Osteocyte (in vitro differentiated cells): Measurements from ENCODE around the gene CHPF. TPM values are rescaled to one million over a fixed set of nuclear protein-coding genes. Genes with fewer than 3 reads are reported as not detected.

Source experiments
- DNase-seq: peaks from one replicate; pipeline ENCODE4 v3.0.0; 2021; ENCODE audit warnings: mixed read lengths; ENCODE audit not compliant: unreplicated experiment; ENCODE audit errors: extremely low spot score
- H3K27ac Mint-ChIP-seq: one replicate; pipeline ENCODE4 v1.8.0; 2021; ENCODE audit warnings: mild to moderate bottlenecking, mixed read lengths; ENCODE audit not compliant: unreplicated experiment
- H3K27me3 Mint-ChIP-seq: one replicate; pipeline ENCODE4 v1.8.0; 2021; ENCODE audit warnings: mixed read lengths; ENCODE audit not compliant: unreplicated experiment
- H3K36me3 Mint-ChIP-seq: one replicate; pipeline ENCODE4 v1.8.0; 2021; ENCODE audit warnings: mixed read lengths; ENCODE audit not compliant: unreplicated experiment
- H3K4me1 Mint-ChIP-seq: one replicate; pipeline ENCODE4 v1.8.0; 2021; ENCODE audit warnings: mixed read lengths; ENCODE audit not compliant: unreplicated experiment
- H3K4me3 Mint-ChIP-seq: one replicate; pipeline ENCODE4 v1.8.0; 2021; ENCODE audit warnings: mild to moderate bottlenecking, moderate library complexity, mixed read lengths; ENCODE audit not compliant: unreplicated experiment
- H3K9me3 Mint-ChIP-seq: one replicate; pipeline ENCODE4 v1.8.0; 2021; ENCODE audit warnings: mixed read lengths; ENCODE audit not compliant: unreplicated experiment
- total RNA-seq: library from RNA; stranded (reverse); gene quantifications from 2 replicates; pipeline ENCODE4 v1.2.1, GENCODE V29; 2021
- TF ChIP-seq, protein P1 (sequence below): fragments of 200-600 bp; sonication (generic); IDR thresholded peaks from 2 replicates; pipeline ENCODE4 v1.5.0; 2021; ENCODE audit warnings: antibody characterized with exemption, mild to moderate bottlenecking, moderate library complexity

Gene CHPF
- total RNA-seq, 1 donor from 2014 or later = 144 TPM

DNA sequence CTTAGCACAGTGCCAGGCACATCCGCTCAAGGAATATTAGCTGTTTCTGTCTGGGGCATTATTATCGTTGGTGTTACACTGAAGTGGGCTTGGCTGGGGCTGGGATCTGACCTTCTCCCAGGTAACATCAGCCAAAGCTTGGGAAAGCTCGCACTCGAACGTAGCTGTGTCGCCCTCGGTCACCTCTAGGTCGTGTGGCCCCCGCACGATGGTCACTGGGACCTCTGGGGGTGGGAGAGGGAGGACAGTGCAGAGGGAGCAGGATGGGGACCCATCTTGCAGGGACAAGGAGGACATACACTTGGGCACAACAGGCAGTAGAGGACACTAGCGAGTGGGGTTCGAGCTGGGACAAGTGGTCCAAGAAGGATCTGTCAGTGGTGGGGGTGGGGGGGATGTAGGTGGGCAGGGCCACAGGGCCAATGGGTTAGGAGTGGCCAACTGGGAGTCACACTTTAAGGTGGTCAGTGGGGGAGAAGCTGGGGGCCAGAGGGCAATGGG lies 9.9 kb upstream of the CHPF start:
- peaks cover 3% of the 10 kb centered on the region for H3K36me3 Mint-ChIP-seq
- H3K4me3 Mint-ChIP-seq = peak overlapping the region; percentile 60
- no peaks in the 10 kb centered on the region for H3K9me3 Mint-ChIP-seq

DNA sequence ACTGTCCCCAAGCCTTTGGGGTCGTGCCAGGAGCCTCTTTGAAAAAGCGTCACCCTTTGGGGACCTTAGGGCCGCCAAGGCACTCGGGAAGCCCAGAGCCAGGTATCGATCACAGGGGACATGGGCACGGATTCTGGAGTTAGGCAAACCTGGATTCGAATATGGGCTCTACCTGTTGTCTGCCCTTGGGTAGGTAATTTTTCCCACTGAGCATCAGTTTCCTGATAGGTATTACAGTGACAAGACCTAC lies 9.5 kb upstream of the CHPF start:
- TF ChIP-seq, protein P1, sequence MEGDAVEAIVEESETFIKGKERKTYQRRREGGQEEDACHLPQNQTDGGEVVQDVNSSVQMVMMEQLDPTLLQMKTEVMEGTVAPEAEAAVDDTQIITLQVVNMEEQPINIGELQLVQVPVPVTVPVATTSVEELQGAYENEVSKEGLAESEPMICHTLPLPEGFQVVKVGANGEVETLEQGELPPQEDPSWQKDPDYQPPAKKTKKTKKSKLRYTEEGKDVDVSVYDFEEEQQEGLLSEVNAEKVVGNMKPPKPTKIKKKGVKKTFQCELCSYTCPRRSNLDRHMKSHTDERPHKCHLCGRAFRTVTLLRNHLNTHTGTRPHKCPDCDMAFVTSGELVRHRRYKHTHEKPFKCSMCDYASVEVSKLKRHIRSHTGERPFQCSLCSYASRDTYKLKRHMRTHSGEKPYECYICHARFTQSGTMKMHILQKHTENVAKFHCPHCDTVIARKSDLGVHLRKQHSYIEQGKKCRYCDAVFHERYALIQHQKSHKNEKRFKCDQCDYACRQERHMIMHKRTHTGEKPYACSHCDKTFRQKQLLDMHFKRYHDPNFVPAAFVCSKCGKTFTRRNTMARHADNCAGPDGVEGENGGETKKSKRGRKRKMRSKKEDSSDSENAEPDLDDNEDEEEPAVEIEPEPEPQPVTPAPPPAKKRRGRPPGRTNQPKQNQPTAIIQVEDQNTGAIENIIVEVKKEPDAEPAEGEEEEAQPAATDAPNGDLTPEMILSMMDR = no peak
- Mint-ChIP-seq H3K27ac (no peak overlapping the region), H3K27me3 (no peaks in the 10 kb centered on the region), H3K4me3 (peak overlapping the region; percentile 60), H3K4me1 (peaks cover 15% of the 10 kb centered on the region), H3K36me3 (peaks cover 4% of the 10 kb centered on the region), H3K9me3 (no peaks in the 10 kb centered on the region)
- no peak for DNase-seq

More for the DNA sequence above, 9.9 kb upstream of the CHPF start:
- Mint-ChIP-seq H3K27ac (no peak overlapping the region), H3K27me3 (no peaks in the 10 kb centered on the region), H3K4me1 (peaks cover 15% of the 10 kb centered on the region)
- no peak for DNase-seq
- TF ChIP-seq, protein P1 = no peak

DNA sequence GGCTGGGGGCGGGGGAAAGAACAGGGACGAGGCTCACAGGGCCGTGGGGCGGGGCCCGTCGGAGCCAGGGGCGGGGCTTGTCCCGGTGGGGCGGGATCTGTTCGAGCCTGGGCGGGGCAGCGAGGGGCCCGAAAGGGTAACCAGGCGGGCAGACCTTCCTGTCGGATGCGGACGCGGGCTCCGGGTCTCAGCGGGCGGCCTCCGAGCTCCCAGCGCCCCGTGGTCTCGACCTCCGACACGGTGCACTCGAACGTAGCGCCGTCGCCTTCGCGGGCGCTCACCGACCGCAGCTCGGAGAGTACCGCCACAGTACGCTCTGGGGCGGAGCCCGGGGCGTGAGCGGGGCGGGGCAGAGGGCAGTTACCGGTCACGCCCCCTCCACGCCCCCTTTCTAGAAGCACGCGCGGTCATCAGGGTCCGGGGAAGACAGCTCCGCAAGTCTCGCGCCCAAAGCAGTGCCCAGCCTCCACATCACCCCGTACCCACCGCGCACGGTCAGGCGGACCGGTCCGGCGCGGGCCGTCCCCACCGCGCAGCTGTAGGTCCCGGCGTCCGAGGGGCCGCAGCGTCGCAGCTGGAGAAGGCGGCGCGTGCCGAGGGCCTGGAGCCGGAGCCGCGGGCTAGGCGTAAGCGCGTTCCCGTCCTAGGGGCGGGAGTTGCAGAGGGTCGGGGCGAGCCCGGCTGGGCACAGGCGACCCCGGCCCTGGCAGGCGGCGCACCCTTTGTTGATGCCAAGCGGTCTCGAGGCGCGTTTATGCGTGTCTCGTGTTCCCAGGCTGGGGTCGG lies 9.0 kb upstream of the CHPF start:
- Mint-ChIP-seq H3K36me3 (peaks cover 4% of the 10 kb centered on the region), H3K4me1 (peaks cover 15% of the 10 kb centered on the region), H3K4me3 (peak overlapping the region; percentile 76), H3K9me3 (no peaks in the 10 kb centered on the region), H3K27me3 (no peaks in the 10 kb centered on the region), H3K27ac (no peak overlapping the region)
- DNase-seq = peak; percentile 95
- TF ChIP-seq, protein P1 = no peak

DNA sequence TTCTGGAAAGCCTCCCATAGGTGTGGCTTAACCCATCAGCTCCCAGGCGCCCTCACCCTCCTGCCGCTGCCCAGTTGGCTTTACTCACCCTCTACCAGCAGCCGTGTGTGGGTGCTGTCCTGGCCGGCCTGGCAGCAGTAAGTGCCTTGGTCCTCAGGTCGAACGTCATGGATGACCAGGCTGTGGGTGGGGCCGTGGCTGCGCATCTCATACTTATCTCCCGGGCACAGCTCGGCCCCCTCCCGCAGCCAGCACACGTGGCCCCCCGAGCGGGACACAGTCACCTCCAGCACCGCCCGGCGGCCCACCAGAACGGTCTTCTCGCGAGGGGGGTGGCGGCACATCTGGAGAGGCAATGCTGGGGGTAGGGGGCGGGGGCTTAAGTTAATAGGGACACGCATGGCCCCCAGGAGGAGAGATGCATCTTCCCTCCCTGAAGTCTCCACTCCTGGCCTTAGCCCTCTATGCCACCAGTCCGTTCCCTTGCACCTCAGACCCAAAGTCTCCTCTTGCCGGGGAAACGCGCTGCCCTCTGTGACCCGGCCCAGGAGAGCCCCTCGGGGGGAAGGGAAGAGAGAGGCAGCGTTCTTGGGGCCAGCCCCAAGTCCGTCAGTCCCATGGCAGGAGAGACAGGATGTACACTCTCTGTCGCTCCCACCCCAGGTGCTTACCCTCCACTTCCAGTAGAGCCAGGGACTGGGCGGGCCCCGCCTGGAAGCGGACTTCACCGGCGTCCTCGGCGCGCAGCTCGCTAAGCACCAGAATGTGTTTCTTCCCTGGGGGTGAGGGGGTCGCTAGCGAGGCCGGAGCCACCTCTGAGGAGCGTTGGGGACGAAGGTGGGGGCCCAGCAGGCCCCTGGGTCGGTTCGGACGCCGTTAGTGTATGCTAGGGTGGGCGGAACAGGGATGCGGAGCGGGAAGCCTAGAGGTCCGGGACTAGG lies 8.1 kb upstream of the CHPF start:
- H3K9me3 Mint-ChIP-seq = no peaks in the 10 kb centered on the region
- peaks cover 15% of the 10 kb centered on the region for H3K4me1 Mint-ChIP-seq
- no peak overlapping the region for H3K27ac Mint-ChIP-seq
- peaks cover 4% of the 10 kb centered on the region for H3K36me3 Mint-ChIP-seq
- H3K4me3 Mint-ChIP-seq = peak overlapping the region; percentile 76
- DNase-seq = no peak
- TF ChIP-seq, protein P1 = no peak
- no peaks in the 10 kb centered on the region for H3K27me3 Mint-ChIP-seq

DNA sequence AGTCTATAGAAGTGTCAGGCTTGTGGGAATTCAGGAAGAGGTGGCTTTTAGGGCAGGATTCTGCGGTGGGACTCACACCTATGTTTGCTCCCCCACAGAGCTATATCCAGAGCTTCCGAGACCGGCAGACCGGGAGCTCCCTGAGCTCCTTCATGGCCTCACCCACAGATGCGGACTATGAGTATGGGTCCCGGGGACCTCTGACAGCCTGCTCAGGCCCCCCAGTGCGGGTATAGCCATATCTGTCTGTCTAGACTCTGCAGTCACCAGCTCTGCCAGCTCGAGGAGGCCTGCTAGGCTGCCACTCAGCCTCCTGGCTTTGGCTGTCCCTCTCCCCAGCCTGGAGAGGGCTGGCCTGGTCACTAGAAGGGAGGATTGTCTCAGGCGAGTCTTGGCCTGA lies 6.0 kb upstream of the CHPF start:
- Mint-ChIP-seq H3K4me1 (peaks cover 19% of the 10 kb centered on the region), H3K27me3 (no peaks in the 10 kb centered on the region), H3K9me3 (no peaks in the 10 kb centered on the region), H3K27ac (no peak overlapping the region), H3K36me3 (peaks cover 4% of the 10 kb centered on the region), H3K4me3 (no peak overlapping the region)
- no peak for DNase-seq
- TF ChIP-seq, protein P1 = no peak
